NCI-H1092 (cell line): ENCODE measurements around the gene RASSF3.

Experiments used
- DNase-seq: peaks from one replicate; lab custom pipeline; 2025; lab: John Stamatoyannopoulos, UW

Gene RASSF3

DNA sequence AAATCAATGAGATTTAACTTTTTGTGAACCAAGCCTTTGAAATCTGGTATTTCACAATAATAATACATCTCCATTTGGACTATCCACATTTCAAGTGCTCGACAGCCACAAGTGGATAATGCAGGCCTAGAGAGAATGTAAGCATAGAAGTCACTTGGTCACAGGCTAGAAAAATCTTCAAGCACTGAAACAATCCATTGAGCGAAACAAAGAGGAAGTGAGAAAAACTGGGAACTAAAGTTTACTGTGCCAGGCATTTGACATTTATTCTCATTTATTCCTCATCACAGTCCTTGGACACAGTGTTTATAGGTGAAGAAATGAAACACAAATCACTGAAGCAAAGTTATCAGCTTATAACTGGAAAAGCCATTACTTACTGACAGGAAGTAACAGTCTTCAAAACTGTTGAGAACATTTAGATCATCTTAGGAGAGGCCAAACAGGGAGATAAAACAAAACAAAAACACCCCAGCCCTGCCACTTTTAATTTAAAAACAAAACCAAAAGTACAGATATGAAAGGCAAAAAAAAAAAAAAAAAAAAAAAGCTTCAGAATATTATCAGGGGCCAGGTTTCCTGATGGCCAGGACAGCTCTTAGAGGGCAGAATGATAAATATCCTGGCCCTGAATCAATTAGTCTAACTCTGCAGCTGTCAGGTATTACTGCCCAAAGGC is 119.8 kb downstream of the RASSF3 start:
- DNase-seq: no peak

DNA sequence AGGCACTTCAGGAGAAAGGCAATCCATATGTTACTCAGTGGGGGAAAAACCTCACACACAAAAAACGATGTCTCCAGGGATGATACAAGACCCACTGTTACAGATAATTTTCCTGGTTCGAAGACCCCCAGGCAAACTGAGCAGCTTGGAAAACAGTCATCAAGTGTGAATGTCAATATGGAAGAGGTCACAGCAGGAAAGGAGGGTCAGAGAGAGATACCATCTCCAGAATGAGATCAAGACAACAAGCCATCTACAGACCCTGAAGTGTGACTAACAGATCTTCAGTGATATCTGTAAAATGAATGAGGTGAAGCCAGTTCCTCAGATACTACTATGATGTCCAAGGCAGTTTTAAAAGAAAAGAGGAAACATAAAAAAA is 120.3 kb downstream of the RASSF3 start:
- DNase-seq: no peak

- DNase-seq: no peak
Measured at GRCh38 chr12:64731683-64732082, 121.4 kb downstream of the RASSF3 start.

DNA sequence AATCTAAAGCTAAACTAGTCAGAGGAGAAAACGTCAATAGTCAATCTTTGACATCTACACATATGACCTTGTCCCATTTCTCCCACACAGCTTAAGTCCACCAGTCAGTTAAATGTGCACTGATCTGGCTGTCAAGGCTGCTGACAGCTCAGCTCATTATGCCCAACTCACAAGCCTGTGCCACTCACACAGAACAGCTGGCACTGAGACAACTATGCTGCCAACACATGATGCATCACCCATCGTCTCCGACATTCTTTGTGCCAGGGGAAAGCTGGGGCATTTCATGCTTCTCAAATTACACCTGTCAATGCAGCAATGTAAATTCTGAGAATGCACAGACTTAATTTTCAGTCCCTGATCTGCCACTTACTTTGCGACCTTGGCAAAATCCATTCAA is 123.6 kb downstream of the RASSF3 start:
- DNase-seq: no peak

DNA sequence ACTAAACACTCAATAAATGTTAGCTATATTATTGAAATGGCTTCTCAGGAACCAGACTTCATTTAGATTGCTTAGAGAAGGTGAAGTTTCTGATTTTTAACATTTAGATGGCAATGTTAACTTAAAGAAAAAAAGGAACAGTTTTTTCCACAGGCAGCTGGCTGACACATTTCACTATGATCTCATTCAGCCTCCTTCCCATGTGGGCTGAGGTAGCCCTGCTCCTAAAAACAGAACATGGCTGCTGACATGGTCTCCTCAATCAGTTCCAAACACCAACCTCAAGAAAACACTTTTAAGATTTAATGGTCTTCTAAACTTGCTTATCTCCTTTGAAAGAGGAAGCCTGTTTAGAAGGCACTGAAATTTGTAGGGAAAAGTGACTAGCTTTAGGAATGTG is 125.1 kb downstream of the RASSF3 start:
- no peak for DNase-seq

DNA sequence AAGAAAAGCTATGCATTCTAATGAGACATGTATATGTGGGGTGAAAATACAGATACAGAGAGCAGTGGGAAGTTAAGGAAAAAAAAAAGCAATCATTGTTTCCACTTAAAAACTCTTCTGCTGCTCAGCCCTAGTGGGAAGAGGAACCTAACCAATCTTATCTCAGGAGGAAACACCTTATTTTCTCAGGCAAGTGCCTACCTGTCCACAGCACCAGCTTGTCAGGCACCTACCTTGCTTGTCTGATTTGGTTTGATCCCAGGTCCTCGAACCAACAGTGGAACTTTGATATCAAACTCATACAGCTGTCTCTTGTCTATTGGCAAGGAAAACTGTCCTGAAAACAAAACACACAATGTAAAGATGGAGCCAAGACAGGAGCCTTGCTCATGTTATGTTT is 126.5 kb downstream of the RASSF3 start:
- no peak for DNase-seq

DNA sequence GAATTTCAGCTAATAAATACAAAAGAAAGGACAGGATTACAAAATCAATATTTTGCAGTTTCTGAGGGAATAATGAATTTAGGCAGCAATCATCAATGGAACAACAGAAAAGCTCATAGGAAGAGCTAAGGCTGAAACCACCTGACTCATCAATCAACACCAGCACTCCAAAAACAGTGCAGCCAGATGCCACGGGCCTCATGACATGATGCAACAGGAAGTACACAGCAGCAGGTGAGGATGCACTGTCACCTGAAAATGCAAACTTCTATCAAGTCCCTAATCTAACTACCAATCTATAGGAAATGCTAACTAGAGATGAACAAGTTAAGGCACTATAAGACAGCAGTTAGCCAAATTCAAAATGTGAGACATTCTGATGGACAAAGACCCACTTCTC is 127.2 kb downstream of the RASSF3 start:
- no peak for DNase-seq

GRCh38 chr12:64739778-64740177 is 129.5 kb downstream of the RASSF3 start:
- DNase-seq: no peak

DNA sequence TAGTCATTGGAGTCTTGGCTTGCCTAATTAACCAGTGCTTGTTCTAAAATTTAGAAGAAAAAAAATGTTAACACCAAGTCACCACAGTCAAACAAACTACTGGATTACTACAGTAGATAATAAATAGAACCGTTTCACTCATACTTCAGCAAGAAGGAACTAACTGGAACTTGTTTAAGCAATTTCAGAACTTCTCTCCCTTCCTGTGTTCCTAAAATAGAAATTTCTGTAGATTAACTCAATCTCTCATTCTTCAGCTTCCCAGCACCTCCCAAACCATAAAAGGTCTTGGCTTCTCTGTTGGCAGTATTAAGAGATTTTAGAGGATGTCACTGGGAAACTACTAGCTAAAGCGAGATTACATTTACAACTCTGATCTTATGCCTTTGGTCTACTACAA is 130.4 kb downstream of the RASSF3 start:
- no peak for DNase-seq

DNA sequence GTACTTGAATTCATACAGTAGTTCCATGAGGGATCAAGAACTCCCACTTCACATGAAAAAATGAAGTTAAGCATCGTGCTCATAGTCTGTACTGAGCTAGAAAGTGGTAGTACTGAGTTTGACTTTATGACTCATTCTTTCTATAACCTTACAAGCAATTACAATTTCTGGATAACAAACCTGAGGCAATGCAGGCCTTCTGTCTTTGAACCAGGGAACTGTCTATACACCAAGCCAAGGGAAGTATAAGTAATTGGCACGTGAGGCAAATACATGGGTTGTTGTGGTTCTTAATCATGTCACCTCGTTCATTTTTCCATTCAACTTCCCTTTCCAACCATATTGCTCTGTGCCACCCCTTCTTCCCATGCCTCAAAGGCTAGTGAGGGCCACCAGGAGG is 132.1 kb downstream of the RASSF3 start:
- no peak for DNase-seq

DNA sequence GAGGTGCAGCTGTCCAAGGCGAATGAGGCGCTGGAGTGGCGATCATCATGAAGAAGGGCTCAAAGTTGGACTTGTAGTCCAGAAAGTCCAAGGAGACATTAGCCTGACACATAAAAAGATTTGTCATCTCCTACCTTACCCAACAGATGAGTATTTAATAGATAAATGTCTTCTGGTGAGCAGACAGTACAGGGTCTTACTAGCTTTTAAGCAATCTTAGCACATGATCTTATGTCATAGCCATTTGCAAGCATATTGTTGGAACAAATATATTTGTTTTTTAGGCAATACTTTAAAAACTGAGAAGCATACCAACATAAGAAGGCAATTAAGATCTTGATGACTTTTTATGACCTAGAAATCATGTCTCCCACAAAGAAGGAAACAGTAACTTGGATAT is 132.9 kb downstream of the RASSF3 start:
- no peak for DNase-seq

DNA sequence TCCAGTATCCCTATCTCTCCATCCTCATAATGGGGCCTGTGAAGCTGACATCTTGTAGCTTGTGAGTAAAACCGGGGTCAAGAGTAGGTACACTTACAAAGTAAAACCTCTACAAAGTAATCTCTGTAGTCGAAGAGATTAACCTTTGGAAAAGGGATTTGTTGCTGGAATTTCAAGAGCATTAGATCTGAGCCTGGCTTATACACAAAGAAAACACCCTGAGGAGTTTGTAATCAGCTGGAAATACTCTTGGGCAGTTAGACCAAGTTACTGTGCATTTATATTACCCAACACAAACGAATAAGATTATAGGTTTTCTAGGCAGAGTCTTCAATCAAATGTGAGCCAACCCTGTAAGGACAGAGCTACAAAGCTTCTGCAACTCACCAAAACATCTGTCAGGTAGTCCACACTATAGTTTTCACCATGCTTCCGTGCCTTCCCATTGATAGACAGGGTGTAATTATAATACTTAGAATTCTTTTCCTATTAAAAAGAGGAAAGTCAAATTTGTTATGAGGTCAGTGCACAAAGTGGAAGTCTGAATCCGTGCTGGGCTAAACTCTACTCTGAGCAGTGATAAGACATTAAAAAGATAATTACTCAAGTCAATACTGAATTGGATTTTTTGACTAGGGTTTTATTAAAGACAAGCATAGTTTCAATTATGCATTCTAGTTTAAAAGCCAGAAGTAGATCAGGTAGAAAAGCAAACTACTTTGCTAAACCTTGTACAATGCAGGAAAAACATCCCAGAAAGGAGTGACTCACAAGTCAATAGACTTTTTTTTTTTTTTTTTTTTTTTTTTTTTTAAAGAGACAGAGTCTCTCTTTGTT is 134.3 kb downstream of the RASSF3 start:
- no peak for DNase-seq

GRCh38 chr12:64745259-64745807 is 135.0 kb downstream of the RASSF3 start:
- no peak for DNase-seq

GRCh38 chr12:64745980-64746379 is 135.7 kb downstream of the RASSF3 start:
- no peak for DNase-seq

DNA sequence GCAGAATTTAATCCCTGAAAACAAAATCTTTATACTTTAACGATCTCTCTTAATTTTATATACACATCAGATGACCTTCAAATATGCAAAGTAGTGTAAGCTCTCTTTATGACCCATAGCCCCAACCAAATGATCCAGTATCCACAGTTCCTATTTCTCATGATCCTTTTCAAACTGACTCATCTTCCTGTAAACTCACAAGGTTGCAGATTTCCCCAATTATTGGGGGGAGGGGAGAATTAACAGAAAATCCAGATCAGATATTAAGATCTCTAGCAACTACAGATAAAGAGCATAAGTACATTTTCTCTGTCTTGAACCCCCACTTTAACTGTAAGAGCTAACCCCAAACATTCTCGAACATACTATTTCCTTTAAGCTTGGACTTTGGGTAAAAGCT is 136.4 kb downstream of the RASSF3 start:
- DNase-seq: no peak
